GM12875 (cell line): Measurements from ENCODE around the gene ANKRD2.

Source experiments
- H3K4me3 ChIP-seq: one replicate; pipeline ENCODE4 v1.5.1; 2011; ENCODE audit warnings: low read depth, low read length, control low read depth
- TF ChIP-seq, protein P1 (sequence below): IDR thresholded peaks from 2 replicates; pipeline ENCODE4 v1.5.1; 2011; ENCODE audit warnings: low read depth, mild to moderate bottlenecking, control low read depth, inconsistent platforms, low read length, moderate library complexity, borderline replicate concordance; ENCODE audit not compliant: insufficient read depth

ANKRD2 gene

DNA sequence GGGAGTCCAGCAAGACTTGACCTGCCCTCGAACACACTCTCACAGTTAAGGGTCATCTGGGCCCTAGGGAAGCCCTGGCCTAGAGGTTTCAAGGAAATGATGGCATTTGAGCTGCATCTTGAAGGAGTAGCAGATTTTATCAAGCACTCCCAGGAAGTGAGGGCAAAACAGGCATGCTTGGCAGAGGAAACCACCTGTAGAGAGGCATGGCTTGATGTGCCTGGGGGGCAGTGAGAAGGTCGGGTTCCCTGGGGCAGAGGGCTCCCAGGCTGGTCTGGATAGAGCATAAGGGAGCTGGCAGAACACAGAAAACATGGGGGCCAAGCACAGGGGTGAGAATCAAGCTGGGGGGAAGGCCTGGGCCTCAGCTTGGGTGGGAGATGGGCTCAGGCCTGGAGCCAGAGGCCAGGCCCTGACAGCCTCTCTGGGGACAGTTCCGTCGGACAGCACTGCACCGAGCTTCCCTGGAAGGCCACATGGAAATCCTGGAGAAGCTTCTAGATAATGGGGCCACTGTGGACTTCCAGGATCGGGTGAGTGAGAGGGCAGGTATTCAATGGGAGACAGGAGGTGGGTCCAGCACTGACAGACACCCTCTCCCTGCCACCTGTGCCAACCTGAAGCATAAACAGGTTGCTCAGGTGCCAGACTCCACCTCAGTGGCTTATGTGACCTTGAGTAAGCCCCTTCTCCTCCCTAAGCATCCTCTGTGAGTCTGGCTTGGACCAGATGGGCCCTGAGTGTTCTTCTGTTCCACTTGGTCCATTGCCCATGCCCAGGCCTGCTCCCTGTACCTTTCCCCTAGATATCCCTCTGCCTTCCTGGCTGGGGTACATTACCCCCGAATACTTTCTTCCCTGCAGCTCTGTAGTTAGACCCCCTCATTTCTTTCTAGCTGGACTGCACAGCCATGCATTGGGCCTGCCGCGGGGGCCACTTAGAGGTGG, 8.1 kb downstream of the ANKRD2 start:
- TF ChIP-seq, protein P1, sequence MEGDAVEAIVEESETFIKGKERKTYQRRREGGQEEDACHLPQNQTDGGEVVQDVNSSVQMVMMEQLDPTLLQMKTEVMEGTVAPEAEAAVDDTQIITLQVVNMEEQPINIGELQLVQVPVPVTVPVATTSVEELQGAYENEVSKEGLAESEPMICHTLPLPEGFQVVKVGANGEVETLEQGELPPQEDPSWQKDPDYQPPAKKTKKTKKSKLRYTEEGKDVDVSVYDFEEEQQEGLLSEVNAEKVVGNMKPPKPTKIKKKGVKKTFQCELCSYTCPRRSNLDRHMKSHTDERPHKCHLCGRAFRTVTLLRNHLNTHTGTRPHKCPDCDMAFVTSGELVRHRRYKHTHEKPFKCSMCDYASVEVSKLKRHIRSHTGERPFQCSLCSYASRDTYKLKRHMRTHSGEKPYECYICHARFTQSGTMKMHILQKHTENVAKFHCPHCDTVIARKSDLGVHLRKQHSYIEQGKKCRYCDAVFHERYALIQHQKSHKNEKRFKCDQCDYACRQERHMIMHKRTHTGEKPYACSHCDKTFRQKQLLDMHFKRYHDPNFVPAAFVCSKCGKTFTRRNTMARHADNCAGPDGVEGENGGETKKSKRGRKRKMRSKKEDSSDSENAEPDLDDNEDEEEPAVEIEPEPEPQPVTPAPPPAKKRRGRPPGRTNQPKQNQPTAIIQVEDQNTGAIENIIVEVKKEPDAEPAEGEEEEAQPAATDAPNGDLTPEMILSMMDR = no peak
- no peak overlapping the region for H3K4me3 ChIP-seq

DNA sequence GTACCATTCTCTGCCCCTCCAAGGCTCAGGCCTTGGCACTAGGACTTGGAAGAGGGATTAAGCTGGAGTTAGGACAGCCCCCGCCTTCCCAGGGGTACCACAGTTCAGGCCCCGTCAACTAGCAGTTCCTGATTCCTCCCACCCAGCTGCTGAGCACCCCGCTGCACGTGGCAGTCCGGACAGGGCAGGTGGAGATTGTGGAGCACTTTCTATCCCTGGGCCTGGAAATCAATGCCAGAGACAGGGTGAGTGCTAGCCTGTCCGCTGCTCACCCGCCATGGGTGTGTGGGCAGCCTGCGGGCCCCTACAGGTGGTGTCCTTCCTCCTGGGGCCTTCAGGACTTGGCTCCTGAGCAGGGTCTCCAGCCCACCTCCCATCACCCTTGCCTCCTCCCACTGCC, 9.6 kb downstream of the ANKRD2 start:
- H3K4me3 ChIP-seq = no peak overlapping the region
- TF ChIP-seq, protein P1 = no peak

GRCh38 chr10:97583476-97583875, 10.9 kb downstream of the ANKRD2 start:
- H3K4me3 ChIP-seq = no peak overlapping the region
- TF ChIP-seq, protein P1 = no peak

GRCh38 chr10:97584060-97584797, 11.7 kb downstream of the ANKRD2 start, which contains the start of gene HOGA1:
Gene HOGA1 (plus strand): TSS chr10:97584389. CDS start chr10:97584704, 315 bp downstream.
- TF ChIP-seq, protein P1 = no peak
- no peak within 1 kb of the TSS for H3K4me3 ChIP-seq

DNA sequence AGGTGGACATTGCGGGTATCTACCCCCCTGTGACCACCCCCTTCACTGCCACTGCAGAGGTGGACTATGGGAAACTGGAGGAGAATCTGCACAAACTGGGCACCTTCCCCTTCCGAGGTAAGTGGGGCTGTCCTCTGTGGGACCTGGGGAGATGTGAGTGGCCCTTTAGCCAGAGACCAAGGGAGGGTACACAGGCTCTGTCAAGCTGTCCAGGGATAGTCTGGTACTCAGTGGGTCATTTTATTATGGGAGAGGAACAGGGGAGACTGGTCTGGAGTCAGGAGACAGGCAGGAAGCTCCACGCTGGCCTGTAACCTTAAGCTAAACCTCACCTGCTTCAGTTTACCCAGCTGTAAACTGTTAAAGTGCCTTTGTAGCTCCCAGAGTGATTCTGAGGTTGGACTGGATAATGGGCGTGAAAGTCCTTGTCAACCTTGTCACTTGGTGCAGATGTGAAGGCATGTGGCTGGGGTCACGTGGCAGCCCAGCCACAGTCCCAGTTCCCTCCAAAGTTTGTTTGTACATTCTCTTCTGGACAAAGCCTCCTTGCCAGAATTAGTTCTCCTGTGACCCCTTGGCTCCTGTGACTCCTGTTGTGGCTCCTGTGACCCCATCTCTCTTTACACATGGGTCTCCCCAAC, 12.3 kb downstream of the ANKRD2 start:
- TF ChIP-seq, protein P1 = no peak
- H3K4me3 ChIP-seq = no peak overlapping the region

DNA sequence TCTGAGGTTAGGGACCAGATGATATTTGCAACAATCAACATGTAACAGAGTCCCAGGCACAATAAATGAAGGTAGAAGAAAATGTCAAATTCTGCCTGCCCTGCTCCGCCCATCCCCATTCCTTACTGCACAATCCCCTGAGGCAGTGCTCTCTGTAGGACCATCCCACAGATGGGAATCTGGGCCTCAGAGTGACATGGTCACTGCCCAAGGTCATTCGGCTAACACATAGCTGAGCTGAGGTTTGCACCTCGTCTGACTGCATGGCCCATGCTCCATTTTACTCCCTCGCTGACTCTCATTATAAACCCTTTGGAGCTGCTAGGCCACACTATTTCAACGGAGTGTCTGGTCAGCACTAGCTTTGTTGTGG, 12.8 kb downstream of the ANKRD2 start:
- TF ChIP-seq, protein P1 = no peak
- no peak overlapping the region for H3K4me3 ChIP-seq

DNA sequence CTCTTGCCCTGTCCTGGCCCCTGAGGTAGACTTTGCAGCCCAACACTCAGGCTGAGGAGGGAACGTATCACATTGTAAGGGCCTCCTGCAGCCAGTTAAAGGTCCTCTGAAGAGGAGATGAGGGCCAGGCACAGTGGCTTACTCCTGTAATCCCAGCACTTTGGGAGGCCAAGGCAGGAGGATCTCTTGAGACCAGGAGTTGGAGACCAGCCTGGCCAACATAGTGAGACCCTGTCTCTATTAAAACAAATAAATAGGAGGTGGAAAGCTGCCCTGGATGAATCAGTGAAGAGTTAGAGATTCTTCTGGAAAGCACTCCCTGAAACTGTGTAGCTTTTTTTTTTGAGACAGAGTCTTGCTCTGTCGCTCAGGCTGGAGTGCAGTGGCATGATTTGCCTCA, 14.6 kb downstream of the ANKRD2 start:
- TF ChIP-seq, protein P1 = no peak
- H3K4me3 ChIP-seq = no peak overlapping the region
